Activated CD8-positive, alpha-beta T cell treated with anti-CD3 and anti-CD28 coated beads, Interleukin-2, amount 10 ng/mL, durations not matched to agents 7 days and 5 days (primary cell): Measurements from ENCODE around the gene PAPPA. TPM values are rescaled to one million over a fixed set of nuclear protein-coding genes. Genes with fewer than 3 reads are reported as not detected.

Source experiments
- ATAC-seq: fragments of 150-1000 bp; cut with Tn5 transposase; one replicate; pipeline ENCODE4 v1.10.0; 2021; ENCODE audit warnings: moderate library complexity
- CTCF ChIA-PET: fragments of 350-600 bp; sonication (Branson Sonifier 250); formaldehyde crosslinking; loops from one replicate; lab custom pipeline; 2021; ENCODE audit warnings: antibody characterized with exemption; lab: Charles Lee
- POLR2A ChIA-PET: fragments of 350-600 bp; sonication (Branson Sonifier 250); formaldehyde crosslinking; loops from one replicate; lab custom pipeline; 2021; ENCODE audit warnings: antibody characterized with exemption; lab: Charles Lee
- DNase-seq: peaks from one replicate; pipeline ENCODE4 v3.0.0-alpha.2; 2020
- H3K27ac Mint-ChIP-seq: one replicate; pipeline ENCODE4 v1.8.0; 2021; ENCODE audit warnings: mild to moderate bottlenecking, mixed read lengths
- H3K27me3 Mint-ChIP-seq: one replicate; pipeline ENCODE4 v1.8.0; 2021; ENCODE audit warnings: low read depth, mixed read lengths
- H3K36me3 Mint-ChIP-seq: one replicate; pipeline ENCODE4 v1.8.0; 2021; ENCODE audit warnings: low read depth, mixed read lengths
- H3K4me1 Mint-ChIP-seq: one replicate; pipeline ENCODE4 v1.8.0; 2021; ENCODE audit warnings: low read depth, mixed read lengths
- H3K4me3 Mint-ChIP-seq: one replicate; pipeline ENCODE4 v1.8.0; 2021; ENCODE audit warnings: mild to moderate bottlenecking, mixed read lengths
- H3K9me3 Mint-ChIP-seq: one replicate; pipeline ENCODE4 v1.8.0; 2022; ENCODE audit warnings: mixed read lengths; ENCODE audit not compliant: insufficient read depth
- total RNA-seq, 2 experiments: library from RNA; stranded (reverse); gene quantifications; one replicate each; pipeline ENCODE4 v1.2.3, GENCODE V29; 2021

PAPPA gene
- total RNA-seq, 2 experiments from 2014 or later = not detected

GRCh38 chr9:116350213-116350612 is 196.6 kb downstream of the PAPPA start:
- ChIA-PET CTCF (no interaction called here), POLR2A (no interaction called here)
- ATAC-seq (no peak), DNase-seq (no peak)
- H3K27ac Mint-ChIP-seq = no peak overlapping the region
- no peaks in the 10 kb centered on the region for H3K36me3 Mint-ChIP-seq
- H3K4me3 Mint-ChIP-seq = no peak overlapping the region
- no peaks in the 10 kb centered on the region for H3K9me3 Mint-ChIP-seq
- H3K27me3 Mint-ChIP-seq = no peaks in the 10 kb centered on the region
- H3K4me1 Mint-ChIP-seq = no peaks in the 10 kb centered on the region

GRCh38 chr9:116352958-116353357 is 199.4 kb downstream of the PAPPA start:
- ATAC-seq (no peak), DNase-seq (no peak)
- no peak overlapping the region for H3K4me3 Mint-ChIP-seq
- no peaks in the 10 kb centered on the region for H3K27me3 Mint-ChIP-seq
- H3K36me3 Mint-ChIP-seq = no peaks in the 10 kb centered on the region
- POLR2A ChIA-PET = no interaction called here
- no peaks in the 10 kb centered on the region for H3K9me3 Mint-ChIP-seq
- H3K27ac Mint-ChIP-seq = no peak overlapping the region
- no peaks in the 10 kb centered on the region for H3K4me1 Mint-ChIP-seq
- CTCF ChIA-PET = no interaction called here

GRCh38 chr9:116355153-116355921 is 201.7 kb downstream of the PAPPA start:
- no peaks in the 10 kb centered on the region for H3K36me3 Mint-ChIP-seq

GRCh38 chr9:116358251-116358650 is 204.7 kb downstream of the PAPPA start:
- Mint-ChIP-seq H3K9me3 (no peaks in the 10 kb centered on the region), H3K4me3 (no peak overlapping the region), H3K36me3 (no peaks in the 10 kb centered on the region), H3K27ac (no peak overlapping the region), H3K27me3 (no peaks in the 10 kb centered on the region), H3K4me1 (no peaks in the 10 kb centered on the region)
- ATAC-seq (no peak), DNase-seq (no peak)
- ChIA-PET POLR2A (interaction anchor here (0.6 kb wide), 1 partner anchor 123 kb away, joined by 4 read pairs; no protein-coding TSS in a partner anchor), CTCF (no interaction called here)

More at GRCh38 chr9:116355153-116355921, 201.7 kb downstream of the PAPPA start:
- Mint-ChIP-seq H3K4me3 (no peak overlapping the region), H3K27ac (no peak overlapping the region), H3K4me1 (no peaks in the 10 kb centered on the region), H3K27me3 (no peaks in the 10 kb centered on the region), H3K9me3 (no peaks in the 10 kb centered on the region)
- ATAC-seq (no peak), DNase-seq (no peak)
- ChIA-PET CTCF (no interaction called here), POLR2A (no interaction called here)

- Mint-ChIP-seq H3K27me3 (no peaks in the 10 kb centered on the region), H3K4me3 (no peak overlapping the region), H3K9me3 (no peaks in the 10 kb centered on the region), H3K36me3 (no peaks in the 10 kb centered on the region), H3K4me1 (no peaks in the 10 kb centered on the region), H3K27ac (no peak overlapping the region)
- POLR2A ChIA-PET = no interaction called here
- ATAC-seq (no peak), DNase-seq (no peak)
- CTCF ChIA-PET = no interaction called here
These were observed 206.4 kb downstream of the PAPPA start for GRCh38 chr9:116360016-116360415.

- DNase-seq (no peak), ATAC-seq (no peak)
- H3K27ac Mint-ChIP-seq = no peak overlapping the region
- ChIA-PET CTCF (no interaction called here), POLR2A (no interaction called here)
- H3K9me3 Mint-ChIP-seq = no peaks in the 10 kb centered on the region
- no peak overlapping the region for H3K4me3 Mint-ChIP-seq
- H3K36me3 Mint-ChIP-seq = no peaks in the 10 kb centered on the region
- H3K27me3 Mint-ChIP-seq = no peaks in the 10 kb centered on the region
- H3K4me1 Mint-ChIP-seq = no peaks in the 10 kb centered on the region
These were observed 207.4 kb downstream of the PAPPA start for GRCh38 chr9:116360989-116361388.

GRCh38 chr9:116361547-116361946 is 208.0 kb downstream of the PAPPA start:
- DNase-seq (no peak), ATAC-seq (no peak)
- Mint-ChIP-seq H3K27ac (no peak overlapping the region), H3K4me3 (no peak overlapping the region), H3K36me3 (no peaks in the 10 kb centered on the region), H3K9me3 (no peaks in the 10 kb centered on the region), H3K4me1 (no peaks in the 10 kb centered on the region), H3K27me3 (no peaks in the 10 kb centered on the region)
- ChIA-PET POLR2A (no interaction called here), CTCF (no interaction called here)

GRCh38 chr9:116362493-116362892 is 208.9 kb downstream of the PAPPA start:
- ChIA-PET CTCF (no interaction called here), POLR2A (no interaction called here)
- Mint-ChIP-seq H3K27me3 (no peaks in the 10 kb centered on the region), H3K4me3 (no peak overlapping the region), H3K4me1 (no peaks in the 10 kb centered on the region), H3K36me3 (no peaks in the 10 kb centered on the region), H3K9me3 (no peaks in the 10 kb centered on the region), H3K27ac (no peak overlapping the region)
- no peak for ATAC-seq
- DNase-seq = no peak

- H3K27ac Mint-ChIP-seq = no peak overlapping the region
- H3K27me3 Mint-ChIP-seq = no peaks in the 10 kb centered on the region
These were observed 211.5 kb downstream of the PAPPA start for GRCh38 chr9:116365056-116365471.

GRCh38 chr9:116366241-116366640 is 212.7 kb downstream of the PAPPA start:
- POLR2A ChIA-PET = no interaction called here
- no peak for ATAC-seq
- H3K27me3 Mint-ChIP-seq = no peaks in the 10 kb centered on the region
- DNase-seq = no peak
- H3K27ac Mint-ChIP-seq = no peak overlapping the region
- H3K4me1 Mint-ChIP-seq = no peaks in the 10 kb centered on the region
- no peaks in the 10 kb centered on the region for H3K9me3 Mint-ChIP-seq
- CTCF ChIA-PET = no interaction called here
- no peaks in the 10 kb centered on the region for H3K36me3 Mint-ChIP-seq
- no peak overlapping the region for H3K4me3 Mint-ChIP-seq

More at GRCh38 chr9:116365056-116365471, 211.5 kb downstream of the PAPPA start:
- POLR2A ChIA-PET = no interaction called here
- H3K36me3 Mint-ChIP-seq = no peaks in the 10 kb centered on the region
- H3K4me3 Mint-ChIP-seq = no peak overlapping the region
- no peak for DNase-seq
- no peak for ATAC-seq
- no peaks in the 10 kb centered on the region for H3K4me1 Mint-ChIP-seq
- CTCF ChIA-PET = no interaction called here
- no peaks in the 10 kb centered on the region for H3K9me3 Mint-ChIP-seq

- no peaks in the 10 kb centered on the region for H3K4me1 Mint-ChIP-seq
- POLR2A ChIA-PET = no interaction called here
- DNase-seq (no peak), ATAC-seq (no peak)
- H3K27ac Mint-ChIP-seq = no peak overlapping the region
- H3K4me3 Mint-ChIP-seq = no peak overlapping the region
- H3K9me3 Mint-ChIP-seq = no peaks in the 10 kb centered on the region
- CTCF ChIA-PET = no interaction called here
- H3K36me3 Mint-ChIP-seq = no peaks in the 10 kb centered on the region
- no peaks in the 10 kb centered on the region for H3K27me3 Mint-ChIP-seq
These were observed 215.1 kb downstream of the PAPPA start for GRCh38 chr9:116368680-116369079.

GRCh38 chr9:116369706-116370105 is 216.1 kb downstream of the PAPPA start:
- no peak for DNase-seq
- no peak overlapping the region for H3K4me3 Mint-ChIP-seq
- CTCF ChIA-PET = no interaction called here
- no peak for ATAC-seq
- no peak overlapping the region for H3K27ac Mint-ChIP-seq
- H3K4me1 Mint-ChIP-seq = no peaks in the 10 kb centered on the region
- POLR2A ChIA-PET = no interaction called here
- H3K9me3 Mint-ChIP-seq = no peaks in the 10 kb centered on the region
- no peaks in the 10 kb centered on the region for H3K27me3 Mint-ChIP-seq
- no peaks in the 10 kb centered on the region for H3K36me3 Mint-ChIP-seq

GRCh38 chr9:116370556-116370955 is 217.0 kb downstream of the PAPPA start:
- Mint-ChIP-seq H3K4me1 (no peaks in the 10 kb centered on the region), H3K27ac (no peak overlapping the region), H3K9me3 (no peaks in the 10 kb centered on the region), H3K4me3 (no peak overlapping the region), H3K27me3 (no peaks in the 10 kb centered on the region), H3K36me3 (no peaks in the 10 kb centered on the region)
- ChIA-PET POLR2A (no interaction called here), CTCF (no interaction called here)
- ATAC-seq = no peak
- no peak for DNase-seq
